22Rv1 (cell line): ENCODE data around the gene UTP11.

Experiments used
- H3K27ac ChIP-seq: fragments of 450-650 bp; 2 replicates; pipeline ENCODE4 v1.5.1; 2017
- ZFX ChIP-seq: fragments of 450-650 bp; IDR thresholded peaks from 2 replicates; pipeline ENCODE4 v1.6.1; 2017; ENCODE audit warnings: antibody characterized with exemption, borderline replicate concordance
- TF ChIP-seq, protein P1 (sequence below): fragments of 450-650 bp; IDR thresholded peaks from 2 replicates; pipeline ENCODE4 v1.5.1; 2017; ENCODE audit warnings: mild to moderate bottlenecking

UTP11 gene

GRCh38 chr1:38005195-38006007 is 7.1 kb upstream of the UTP11 start, which contains the start of gene FHL3:
FHL3 (minus strand) TSS chr1:38005514; CDS start chr1:37999412, 6,102 bp downstream.
- H3K27ac ChIP-seq, result no peak within 1 kb of the TSS
- TF ChIP-seq, protein P1, sequence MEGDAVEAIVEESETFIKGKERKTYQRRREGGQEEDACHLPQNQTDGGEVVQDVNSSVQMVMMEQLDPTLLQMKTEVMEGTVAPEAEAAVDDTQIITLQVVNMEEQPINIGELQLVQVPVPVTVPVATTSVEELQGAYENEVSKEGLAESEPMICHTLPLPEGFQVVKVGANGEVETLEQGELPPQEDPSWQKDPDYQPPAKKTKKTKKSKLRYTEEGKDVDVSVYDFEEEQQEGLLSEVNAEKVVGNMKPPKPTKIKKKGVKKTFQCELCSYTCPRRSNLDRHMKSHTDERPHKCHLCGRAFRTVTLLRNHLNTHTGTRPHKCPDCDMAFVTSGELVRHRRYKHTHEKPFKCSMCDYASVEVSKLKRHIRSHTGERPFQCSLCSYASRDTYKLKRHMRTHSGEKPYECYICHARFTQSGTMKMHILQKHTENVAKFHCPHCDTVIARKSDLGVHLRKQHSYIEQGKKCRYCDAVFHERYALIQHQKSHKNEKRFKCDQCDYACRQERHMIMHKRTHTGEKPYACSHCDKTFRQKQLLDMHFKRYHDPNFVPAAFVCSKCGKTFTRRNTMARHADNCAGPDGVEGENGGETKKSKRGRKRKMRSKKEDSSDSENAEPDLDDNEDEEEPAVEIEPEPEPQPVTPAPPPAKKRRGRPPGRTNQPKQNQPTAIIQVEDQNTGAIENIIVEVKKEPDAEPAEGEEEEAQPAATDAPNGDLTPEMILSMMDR, result no peak
- TF ChIP-seq ZFX, result no peak

- TF ChIP-seq, protein P1, result no peak
- TF ChIP-seq ZFX, result no peak
- H3K27ac ChIP-seq, result no peak overlapping the region
Measured at GRCh38 chr1:38006008-38006828, 6.3 kb upstream of the UTP11 start.

GRCh38 chr1:38009088-38009840 is 3.3 kb upstream of the UTP11 start:
- no peak overlapping the region for H3K27ac ChIP-seq

DNA sequence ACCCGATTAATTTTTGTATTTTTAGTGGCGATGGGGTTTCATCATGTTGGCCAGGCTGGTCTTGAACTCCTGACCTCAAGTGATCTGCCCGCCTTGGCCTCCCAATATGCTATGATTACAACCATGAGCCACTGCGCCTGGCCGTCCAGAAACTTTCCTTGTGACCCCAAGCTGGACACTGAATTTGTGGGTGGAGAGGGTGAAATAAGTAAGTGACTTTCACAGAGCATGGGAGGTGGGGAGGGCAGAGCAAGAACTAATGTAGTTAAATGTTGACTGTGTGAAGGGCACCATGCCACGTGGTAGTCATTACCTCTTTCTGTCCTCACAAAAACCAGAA is 2.7 kb upstream of the UTP11 start:
- TF ChIP-seq ZFX, result no peak
- TF ChIP-seq, protein P1, result no peak
- no peak overlapping the region for H3K27ac ChIP-seq

More at GRCh38 chr1:38009088-38009840, 3.3 kb upstream of the UTP11 start:
- TF ChIP-seq ZFX, result no peak
- TF ChIP-seq, protein P1, result no peak

- peak overlapping the region; percentile 90 for H3K27ac ChIP-seq
- no peak for TF ChIP-seq ZFX
- TF ChIP-seq, protein P1, result no peak
Measured at GRCh38 chr1:38013227-38013622, 691 bp downstream of the UTP11 start.

GRCh38 chr1:38014171-38014570 is 1.6 kb downstream of the UTP11 start:
- no peak overlapping the region for H3K27ac ChIP-seq
- no peak for TF ChIP-seq ZFX
- TF ChIP-seq, protein P1, result no peak
